Colonic mucosa (tissue), 4 donors: ENCODE results near the gene BRMS1. TPM values are rescaled to one million over a fixed set of nuclear protein-coding genes. Genes with fewer than 3 reads are reported as not detected.

ENCODE experiments used
- DNase-seq: peaks from one replicate; pipeline ENCODE4 v3.0.0-alpha.2; 2020
- H3K27ac ChIP-seq: fragments of 200-600 bp; one replicate; pipeline ENCODE4 v1.8.0; 2021
- H3K27me3 ChIP-seq: fragments of 200-600 bp; one replicate; pipeline ENCODE4 v1.8.0; 2021
- H3K36me3 ChIP-seq: fragments of 200-600 bp; one replicate; pipeline ENCODE4 v1.8.0; 2021
- H3K4me1 ChIP-seq: fragments of 200-600 bp; one replicate; pipeline ENCODE4 v1.8.0; 2021; ENCODE audit warnings: mild to moderate bottlenecking
- H3K4me3 ChIP-seq: fragments of 200-600 bp; one replicate; pipeline ENCODE4 v1.8.0; 2021
- H3K9ac ChIP-seq, 2 donors: one replicate each; pipeline ENCODE4 v1.7.0; 2013; ENCODE audit warnings: control low read depth in 2 of 2, low read depth in 2 of 2, low read length in 2 of 2
- H3K9me3 ChIP-seq: fragments of 200-600 bp; one replicate; pipeline ENCODE4 v1.8.0; 2021
- intact Hi-C: fragments of 100-400 bp; cut with DNase I; formaldehyde crosslinking; loops from one replicate; pipeline ENCODE4 v1.14.1; 2022
- total RNA-seq, 2 donors: library from RNA; stranded (reverse); fragmentation: NEBNext Ultra II Directional in 1 of 2; extraction: Animal tissue kit (Norgen Biotek cat#: 25700) in 1 of 2; gene quantifications; one replicate each; pipeline ENCODE4 v1.2.1, GENCODE V29; 2021
- TF ChIP-seq, protein P1 (sequence below): fragments of 200-600 bp; IDR thresholded peaks from one replicate; pipeline ENCODE4 v1.8.0; 2022; ENCODE audit warnings: antibody characterized with exemption, mild to moderate bottlenecking
- donor health status: healthy.
- donor health status: DM: no; HTN: no; CAD: no.
- donor health status: DM: no; HTN: no; CAD: no.

BRMS1 gene
- total RNA-seq, 2 donors from 2014 or later = 31.1 to 64.6 TPM

DNA sequence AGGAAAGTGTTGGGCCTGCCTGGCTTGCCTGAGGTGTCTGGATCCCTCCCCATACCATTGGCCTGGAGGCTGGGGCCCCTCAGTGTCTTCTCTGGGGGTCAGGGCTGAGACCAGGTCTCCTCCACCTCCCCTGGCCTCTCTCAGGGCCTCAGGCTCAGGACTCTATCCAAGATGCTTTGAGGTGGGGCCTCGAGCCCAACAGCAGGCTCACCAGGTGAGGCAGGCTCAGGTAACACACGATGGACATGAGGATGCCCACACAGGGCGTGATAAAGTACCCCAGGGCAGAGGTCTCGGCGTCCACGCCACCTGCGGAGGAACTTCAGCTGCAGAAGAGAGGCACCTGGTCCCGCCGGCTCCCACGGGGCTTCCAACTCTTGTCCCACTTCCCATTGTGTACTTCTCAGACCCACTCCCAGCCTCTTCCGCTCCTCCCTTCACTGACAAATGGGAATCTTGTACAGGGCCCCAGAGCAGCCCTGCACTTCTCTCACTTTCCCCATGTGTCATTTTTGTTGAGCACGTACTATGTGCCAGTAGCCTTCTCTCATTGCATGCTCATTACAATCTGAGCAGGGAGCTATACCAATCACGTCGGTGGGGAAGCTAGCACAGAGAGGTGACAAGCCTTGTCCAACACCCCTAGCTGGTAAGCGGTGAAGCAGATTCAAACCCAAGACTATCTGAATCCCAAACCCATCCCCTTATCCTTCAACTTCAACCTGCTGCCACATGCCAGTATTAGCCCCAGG lies 22.8 kb upstream of the BRMS1 start:
- intact Hi-C loops = no loop called here
- no peaks in the 10 kb centered on the region for H3K36me3 ChIP-seq

GRCh38 chr11:66366844-66367477 lies 22.1 kb upstream of the BRMS1 start:
- H3K9me3 ChIP-seq = no peaks in the 10 kb centered on the region
- intact Hi-C loops = no loop called here
- no peaks in the 10 kb centered on the region for H3K27me3 ChIP-seq
- H3K27ac ChIP-seq = no peak overlapping the region
- H3K36me3 ChIP-seq = no peaks in the 10 kb centered on the region
- TF ChIP-seq, protein P1, sequence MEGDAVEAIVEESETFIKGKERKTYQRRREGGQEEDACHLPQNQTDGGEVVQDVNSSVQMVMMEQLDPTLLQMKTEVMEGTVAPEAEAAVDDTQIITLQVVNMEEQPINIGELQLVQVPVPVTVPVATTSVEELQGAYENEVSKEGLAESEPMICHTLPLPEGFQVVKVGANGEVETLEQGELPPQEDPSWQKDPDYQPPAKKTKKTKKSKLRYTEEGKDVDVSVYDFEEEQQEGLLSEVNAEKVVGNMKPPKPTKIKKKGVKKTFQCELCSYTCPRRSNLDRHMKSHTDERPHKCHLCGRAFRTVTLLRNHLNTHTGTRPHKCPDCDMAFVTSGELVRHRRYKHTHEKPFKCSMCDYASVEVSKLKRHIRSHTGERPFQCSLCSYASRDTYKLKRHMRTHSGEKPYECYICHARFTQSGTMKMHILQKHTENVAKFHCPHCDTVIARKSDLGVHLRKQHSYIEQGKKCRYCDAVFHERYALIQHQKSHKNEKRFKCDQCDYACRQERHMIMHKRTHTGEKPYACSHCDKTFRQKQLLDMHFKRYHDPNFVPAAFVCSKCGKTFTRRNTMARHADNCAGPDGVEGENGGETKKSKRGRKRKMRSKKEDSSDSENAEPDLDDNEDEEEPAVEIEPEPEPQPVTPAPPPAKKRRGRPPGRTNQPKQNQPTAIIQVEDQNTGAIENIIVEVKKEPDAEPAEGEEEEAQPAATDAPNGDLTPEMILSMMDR = no peak
- no peak overlapping the region for H3K4me3 ChIP-seq
- peak overlapping the region in 1 of 2 donors; percentile 30 for H3K9ac ChIP-seq
- no peaks in the 10 kb centered on the region for H3K4me1 ChIP-seq
- no peak for DNase-seq

More for the DNA sequence above, 22.8 kb upstream of the BRMS1 start:
- no peak overlapping the region for H3K9ac ChIP-seq
- no peaks in the 10 kb centered on the region for H3K9me3 ChIP-seq
- no peak overlapping the region for H3K4me3 ChIP-seq
- no peak overlapping the region for H3K27ac ChIP-seq
- TF ChIP-seq, protein P1 = no peak
- no peaks in the 10 kb centered on the region for H3K4me1 ChIP-seq
- no peaks in the 10 kb centered on the region for H3K27me3 ChIP-seq
- DNase-seq = no peak

DNA sequence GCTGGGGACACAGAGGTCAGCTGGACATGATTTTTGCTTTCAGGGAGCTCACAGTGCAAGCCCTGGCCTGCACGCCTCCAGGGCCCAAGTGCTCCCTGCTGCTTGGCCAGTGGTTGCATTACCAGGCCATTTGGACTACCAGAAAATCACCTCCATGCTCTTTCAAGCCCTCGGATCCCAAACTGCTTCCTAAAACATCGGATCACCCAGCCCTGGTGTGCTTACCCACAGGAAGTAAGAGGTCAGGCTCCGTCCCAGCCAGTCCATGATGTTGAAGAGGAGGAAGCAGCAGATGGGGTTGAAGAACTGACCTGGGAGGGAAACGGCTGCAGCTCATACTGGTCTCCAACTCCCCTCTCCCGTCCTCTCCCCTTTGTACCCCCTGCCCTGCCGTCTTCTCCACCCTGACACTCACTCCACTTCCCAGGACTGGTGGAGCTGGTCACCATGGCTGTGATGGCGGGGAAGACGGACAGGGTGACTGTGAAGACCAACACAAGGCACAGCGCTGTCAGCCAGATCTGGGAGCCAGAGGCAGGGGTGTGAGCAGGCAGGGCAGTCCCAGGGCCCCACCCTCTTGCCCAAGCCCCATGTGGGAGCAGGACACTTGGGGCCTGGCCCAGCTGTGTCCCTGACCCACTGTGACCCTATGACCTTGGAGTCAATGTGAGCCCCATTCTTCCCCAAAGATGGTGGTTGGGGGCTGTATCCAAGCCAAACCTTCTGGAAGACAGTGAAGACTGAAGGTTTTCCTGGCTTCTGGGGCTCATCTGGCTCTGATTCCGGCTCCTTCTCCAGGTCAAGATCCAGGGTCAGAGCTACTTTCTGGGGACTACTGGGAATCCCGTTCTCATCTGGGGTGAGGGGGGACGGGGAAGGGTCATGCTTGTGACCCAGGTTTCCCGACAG lies 21.1 kb upstream of the BRMS1 start:
- Histone ChIP-seq H3K9me3 (no peaks in the 10 kb centered on the region), H3K27me3 (no peaks in the 10 kb centered on the region), H3K36me3 (no peaks in the 10 kb centered on the region), H3K4me3 (no peak overlapping the region), H3K27ac (no peak overlapping the region), H3K4me1 (no peaks in the 10 kb centered on the region), H3K9ac (no peak overlapping the region)
- DNase-seq = no peak
- TF ChIP-seq, protein P1 = no peak
- intact Hi-C loops = no loop called here

- TF ChIP-seq, protein P1 = no peak
- Histone ChIP-seq H3K9me3 (no peaks in the 10 kb centered on the region), H3K4me1 (no peaks in the 10 kb centered on the region), H3K27ac (no peak overlapping the region), H3K9ac (no peak overlapping the region), H3K4me3 (no peak overlapping the region), H3K27me3 (no peaks in the 10 kb centered on the region), H3K36me3 (no peaks in the 10 kb centered on the region)
- intact Hi-C loops = no loop called here
- DNase-seq = no peak
Observed at GRCh38 chr11:66365166-66365565, 20.3 kb upstream of the BRMS1 start.

DNA sequence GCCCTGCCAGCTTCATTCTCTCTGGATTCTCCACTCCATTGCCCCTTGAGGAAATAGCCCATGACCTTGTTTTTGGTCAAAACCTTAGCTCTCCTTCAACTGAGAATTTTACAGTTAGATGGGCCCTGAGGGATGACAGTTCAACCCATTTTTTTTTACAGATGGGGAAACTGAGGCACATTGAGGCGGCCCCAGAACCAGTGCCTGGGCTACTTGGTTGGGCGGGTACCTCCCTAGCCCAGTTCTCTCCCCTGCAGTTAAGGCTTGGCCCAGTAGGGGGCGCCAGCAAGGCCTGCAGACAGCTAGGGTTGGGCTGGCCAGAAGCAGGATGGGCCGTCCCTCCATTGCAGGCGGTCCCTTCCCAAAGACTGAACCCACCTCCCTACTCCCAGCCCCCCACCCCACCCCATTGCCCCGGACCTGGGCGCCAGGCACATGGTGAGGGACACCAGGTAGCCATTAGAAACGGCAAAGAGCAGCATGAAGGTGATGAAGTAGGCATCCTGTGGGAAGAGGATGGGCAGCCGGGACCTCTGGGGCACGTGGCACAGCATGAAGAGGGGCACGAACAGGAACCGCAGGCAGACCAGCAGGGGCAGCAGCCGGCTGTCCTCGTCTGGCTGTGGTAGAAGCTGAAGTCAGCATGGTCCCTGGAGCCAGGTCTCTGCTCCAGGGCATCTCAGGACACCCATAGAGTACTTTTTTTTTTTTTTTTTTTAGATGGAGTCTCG lies 19.1 kb upstream of the BRMS1 start:
- H3K36me3 ChIP-seq = no peaks in the 10 kb centered on the region

More for the DNA sequence above, 19.1 kb upstream of the BRMS1 start:
- TF ChIP-seq, protein P1 = peak; percentile 63
- H3K4me1 ChIP-seq = no peaks in the 10 kb centered on the region
- no peaks in the 10 kb centered on the region for H3K9me3 ChIP-seq
- no peak overlapping the region for H3K9ac ChIP-seq
- no peak overlapping the region for H3K4me3 ChIP-seq
- DNase-seq = peak; percentile 80
- H3K27ac ChIP-seq = no peak overlapping the region
- intact Hi-C loops = no loop called here
- no peaks in the 10 kb centered on the region for H3K27me3 ChIP-seq
